Immature natural killer cell (primary cell): Measurements from ENCODE around the gene EZH2. TPM values are rescaled to one million over a fixed set of nuclear protein-coding genes. Genes with fewer than 3 reads are reported as not detected.

Experiments
- DNase-seq, 3 donors: peaks; one replicate each; pipeline ENCODE4 v3.0.0; 2022; ENCODE audit warnings: mixed read lengths in 1 of 3
- H3K27ac Mint-ChIP-seq, 6 donors: one replicate each; pipeline ENCODE4 v1.8.0; 2020; ENCODE audit warnings: mixed read lengths in 6 of 6, mild to moderate bottlenecking in 5 of 6, inconsistent platforms in 4 of 6, moderate library complexity in 3 of 6
- H3K27me3 Mint-ChIP-seq, 3 donors: one replicate each; pipeline ENCODE4 v1.8.0; 2020 to 2021; ENCODE audit warnings: low read depth in 3 of 3, mild to moderate bottlenecking in 3 of 3, mixed read lengths in 3 of 3, moderate library complexity in 3 of 3, inconsistent platforms in 1 of 3
- H3K36me3 Mint-ChIP-seq, 3 donors: one replicate each; pipeline ENCODE4 v1.8.0; 2020; ENCODE audit warnings: mixed read lengths in 3 of 3, inconsistent platforms in 2 of 3, mild to moderate bottlenecking in 2 of 3
- H3K4me1 Mint-ChIP-seq, 2 donors: one replicate each; pipeline ENCODE4 v1.8.0; 2020; ENCODE audit warnings: inconsistent platforms in 2 of 2, mild to moderate bottlenecking in 2 of 2, mixed read lengths in 2 of 2, moderate library complexity in 1 of 2
- H3K4me3 Mint-ChIP-seq, 5 donors: one replicate each; pipeline ENCODE4 v1.8.0; 2020; ENCODE audit warnings: mild to moderate bottlenecking in 5 of 5, mixed read lengths in 5 of 5, inconsistent platforms in 3 of 5, moderate library complexity in 3 of 5
- H3K9me3 Mint-ChIP-seq, 6 donors: one replicate each; pipeline ENCODE4 v1.8.0; 2020; ENCODE audit warnings: mild to moderate bottlenecking in 6 of 6, mixed read lengths in 6 of 6, inconsistent platforms in 4 of 6, moderate library complexity in 3 of 6
- polyA plus RNA-seq, 3 donors: library from polyadenylated mRNA; unstranded; fragments of 300-500 nt; fragmentation: Illumina TruSeq; gene quantifications; one replicate each; pipeline ENCODE4 v1.2.3, GENCODE V29; 2021

EZH2 gene
- 1 to 10 TPM; 5.0 to 9.5 (median 6.6) TPM for polyA plus RNA-seq

- Mint-ChIP-seq H3K4me3 (peak within 1 kb of the TSS; percentile 95 to 98 (median 96)), H3K9me3 (no peaks in the 10 kb centered on the region), H3K36me3 (no peaks in the 10 kb centered on the region), H3K4me1 (peaks cover 19 to 48% of the 10 kb centered on the region in 2 donors), H3K27me3 (peaks cover 4 to 15% (median 9%) of the 10 kb centered on the region in 3 donors), H3K27ac (peak within 1 kb of the TSS; percentile 95 to 98 (median 96))
- DNase-seq = no peak
Observed at GRCh38 chr7:148884049-148884298, at the start of gene EZH2. Gene EZH2, minus strand, starts transcription at chr7:148884291. Its CDS starts 36,993 bp downstream, at chr7:148847298.

- Mint-ChIP-seq H3K4me1 (no peaks in the 10 kb centered on the region), H3K36me3 (no peaks in the 10 kb centered on the region), H3K4me3 (no peak overlapping the region), H3K9me3 (no peaks in the 10 kb centered on the region), H3K27me3 (peaks cover 0 to 4% (median 2%) of the 10 kb centered on the region in 3 donors), H3K27ac (no peak overlapping the region)
- DNase-seq = no peak
Observed at GRCh38 chr7:148931470-148931869, 47.4 kb upstream of the EZH2 start.

GRCh38 chr7:148930335-148930734 lies 46.2 kb upstream of the EZH2 start:
- H3K4me1 Mint-ChIP-seq = no peaks in the 10 kb centered on the region
- H3K27ac Mint-ChIP-seq = no peak overlapping the region
- H3K9me3 Mint-ChIP-seq = no peaks in the 10 kb centered on the region
- no peak for DNase-seq
- H3K4me3 Mint-ChIP-seq = no peak overlapping the region
- no peaks in the 10 kb centered on the region for H3K36me3 Mint-ChIP-seq
- peaks cover 0 to 3% (median 2%) of the 10 kb centered on the region in 3 donors for H3K27me3 Mint-ChIP-seq

GRCh38 chr7:148929176-148929575 lies 45.1 kb upstream of the EZH2 start:
- H3K9me3 Mint-ChIP-seq = no peaks in the 10 kb centered on the region
- H3K27ac Mint-ChIP-seq = no peak overlapping the region
- H3K27me3 Mint-ChIP-seq = peaks cover 0 to 2% (median 2%) of the 10 kb centered on the region in 3 donors
- no peaks in the 10 kb centered on the region for H3K36me3 Mint-ChIP-seq
- no peaks in the 10 kb centered on the region for H3K4me1 Mint-ChIP-seq
- DNase-seq = no peak
- no peak overlapping the region for H3K4me3 Mint-ChIP-seq

- no peaks in the 10 kb centered on the region for H3K9me3 Mint-ChIP-seq
- H3K27me3 Mint-ChIP-seq = peaks cover 0 to 4% (median 4%) of the 10 kb centered on the region in 3 donors
- no peaks in the 10 kb centered on the region for H3K36me3 Mint-ChIP-seq
- H3K4me1 Mint-ChIP-seq = no peaks in the 10 kb centered on the region
- no peak overlapping the region for H3K27ac Mint-ChIP-seq
- H3K4me3 Mint-ChIP-seq = no peak overlapping the region
- no peak for DNase-seq
Observed at GRCh38 chr7:148927123-148928045, 43.3 kb upstream of the EZH2 start.

- Mint-ChIP-seq H3K27ac (no peak overlapping the region), H3K4me3 (no peak overlapping the region), H3K27me3 (peaks cover 0 to 4% (median 2%) of the 10 kb centered on the region in 3 donors), H3K9me3 (no peaks in the 10 kb centered on the region), H3K36me3 (no peaks in the 10 kb centered on the region), H3K4me1 (peaks cover 6 to 8% of the 10 kb centered on the region in 2 donors)
- DNase-seq = no peak
Observed at GRCh38 chr7:148925836-148926235, 41.7 kb upstream of the EZH2 start.

GRCh38 chr7:148924011-148924410 lies 39.9 kb upstream of the EZH2 start:
- H3K9me3 Mint-ChIP-seq = no peaks in the 10 kb centered on the region
- H3K27ac Mint-ChIP-seq = no peak overlapping the region
- no peak overlapping the region for H3K4me3 Mint-ChIP-seq
- H3K27me3 Mint-ChIP-seq = peaks cover 0 to 4% (median 2%) of the 10 kb centered on the region in 3 donors
- DNase-seq = no peak
- H3K36me3 Mint-ChIP-seq = no peaks in the 10 kb centered on the region
- peaks cover 6 to 11% of the 10 kb centered on the region in 2 donors for H3K4me1 Mint-ChIP-seq

GRCh38 chr7:148921806-148922205 lies 37.7 kb upstream of the EZH2 start:
- no peak overlapping the region for H3K4me3 Mint-ChIP-seq
- no peak for DNase-seq
- H3K36me3 Mint-ChIP-seq = no peaks in the 10 kb centered on the region
- H3K27ac Mint-ChIP-seq = peak overlapping the region in 1 of 6 donors; percentile 1
- H3K9me3 Mint-ChIP-seq = no peaks in the 10 kb centered on the region
- peaks cover 6 to 11% of the 10 kb centered on the region in 2 donors for H3K4me1 Mint-ChIP-seq
- peaks cover 0 to 3% (median 2%) of the 10 kb centered on the region in 3 donors for H3K27me3 Mint-ChIP-seq

GRCh38 chr7:148921189-148921588 lies 37.1 kb upstream of the EZH2 start:
- H3K4me3 Mint-ChIP-seq = no peak overlapping the region
- H3K9me3 Mint-ChIP-seq = no peaks in the 10 kb centered on the region
- H3K27me3 Mint-ChIP-seq = peaks cover 0 to 2% (median 2%) of the 10 kb centered on the region in 3 donors
- H3K27ac Mint-ChIP-seq = peak overlapping the region in 3 of 6 donors; percentile 10 to 53 (median 42)
- no peak for DNase-seq
- H3K36me3 Mint-ChIP-seq = no peaks in the 10 kb centered on the region
- peaks cover 6 to 11% of the 10 kb centered on the region in 2 donors for H3K4me1 Mint-ChIP-seq

GRCh38 chr7:148919859-148920258 lies 35.8 kb upstream of the EZH2 start:
- no peak for DNase-seq
- Mint-ChIP-seq H3K4me1 (peaks cover 6 to 11% of the 10 kb centered on the region in 2 donors), H3K4me3 (no peak overlapping the region), H3K9me3 (no peaks in the 10 kb centered on the region), H3K27ac (no peak overlapping the region), H3K27me3 (peaks cover 0 to 2% (median 2%) of the 10 kb centered on the region in 3 donors), H3K36me3 (no peaks in the 10 kb centered on the region)

GRCh38 chr7:148918058-148918596 lies 34.0 kb upstream of the EZH2 start:
- H3K27ac Mint-ChIP-seq = no peak overlapping the region
- H3K9me3 Mint-ChIP-seq = no peaks in the 10 kb centered on the region
- H3K36me3 Mint-ChIP-seq = no peaks in the 10 kb centered on the region
- peaks cover 6 to 11% of the 10 kb centered on the region in 2 donors for H3K4me1 Mint-ChIP-seq
- no peaks in the 10 kb centered on the region for H3K27me3 Mint-ChIP-seq
- DNase-seq = no peak
- H3K4me3 Mint-ChIP-seq = no peak overlapping the region

GRCh38 chr7:148916186-148916585 lies 32.1 kb upstream of the EZH2 start:
- H3K27ac Mint-ChIP-seq = no peak overlapping the region
- H3K4me1 Mint-ChIP-seq = peaks cover 3 to 7% of the 10 kb centered on the region in 2 donors

GRCh38 chr7:148915211-148915610 lies 31.1 kb upstream of the EZH2 start:
- Mint-ChIP-seq H3K4me1 (no peaks in the 10 kb centered on the region), H3K27ac (no peak overlapping the region), H3K9me3 (no peaks in the 10 kb centered on the region), H3K27me3 (no peaks in the 10 kb centered on the region), H3K4me3 (no peak overlapping the region), H3K36me3 (no peaks in the 10 kb centered on the region)
- no peak for DNase-seq

More at GRCh38 chr7:148916186-148916585, 32.1 kb upstream of the EZH2 start:
- Mint-ChIP-seq H3K9me3 (no peaks in the 10 kb centered on the region), H3K27me3 (no peaks in the 10 kb centered on the region), H3K4me3 (no peak overlapping the region), H3K36me3 (no peaks in the 10 kb centered on the region)
- DNase-seq = no peak

- no peaks in the 10 kb centered on the region for H3K4me1 Mint-ChIP-seq
- H3K27ac Mint-ChIP-seq = no peak overlapping the region
- H3K36me3 Mint-ChIP-seq = no peaks in the 10 kb centered on the region
- no peak for DNase-seq
- no peak overlapping the region for H3K4me3 Mint-ChIP-seq
- no peaks in the 10 kb centered on the region for H3K9me3 Mint-ChIP-seq
- peaks cover 0 to 2% (median 0%) of the 10 kb centered on the region in 3 donors for H3K27me3 Mint-ChIP-seq
Observed at GRCh38 chr7:148914208-148914777, 30.2 kb upstream of the EZH2 start.
